Osteocyte (in vitro differentiated cells): ENCODE data around the gene NUFIP1. TPM values are rescaled to one million over a fixed set of nuclear protein-coding genes. Genes with fewer than 3 reads are reported as not detected.

Experiments
- DNase-seq: peaks from one replicate; pipeline ENCODE4 v3.0.0; 2021; ENCODE audit warnings: mixed read lengths; ENCODE audit not compliant: unreplicated experiment; ENCODE audit errors: extremely low spot score
- H3K27ac Mint-ChIP-seq: one replicate; pipeline ENCODE4 v1.8.0; 2021; ENCODE audit warnings: mild to moderate bottlenecking, mixed read lengths; ENCODE audit not compliant: unreplicated experiment
- H3K27me3 Mint-ChIP-seq: one replicate; pipeline ENCODE4 v1.8.0; 2021; ENCODE audit warnings: mixed read lengths; ENCODE audit not compliant: unreplicated experiment
- H3K36me3 Mint-ChIP-seq: one replicate; pipeline ENCODE4 v1.8.0; 2021; ENCODE audit warnings: mixed read lengths; ENCODE audit not compliant: unreplicated experiment
- H3K4me1 Mint-ChIP-seq: one replicate; pipeline ENCODE4 v1.8.0; 2021; ENCODE audit warnings: mixed read lengths; ENCODE audit not compliant: unreplicated experiment
- H3K4me3 Mint-ChIP-seq: one replicate; pipeline ENCODE4 v1.8.0; 2021; ENCODE audit warnings: mild to moderate bottlenecking, moderate library complexity, mixed read lengths; ENCODE audit not compliant: unreplicated experiment
- H3K9me3 Mint-ChIP-seq: one replicate; pipeline ENCODE4 v1.8.0; 2021; ENCODE audit warnings: mixed read lengths; ENCODE audit not compliant: unreplicated experiment
- CTCF ChIP-seq: fragments of 200-600 bp; sonication (generic); IDR thresholded peaks from 2 replicates; pipeline ENCODE4 v1.5.0; 2021; ENCODE audit warnings: antibody characterized with exemption, mild to moderate bottlenecking, moderate library complexity
- total RNA-seq: library from RNA; stranded (reverse); gene quantifications from 2 replicates; pipeline ENCODE4 v1.2.1, GENCODE V29; 2021

Gene NUFIP1
- total RNA-seq, 1 donor from 2014 or later, result 6.9 TPM

GRCh38 chr13:44895264-44895952 lies 93.9 kb downstream of the NUFIP1 start:
- no peaks in the 10 kb centered on the region for H3K9me3 Mint-ChIP-seq
- no peaks in the 10 kb centered on the region for H3K36me3 Mint-ChIP-seq
- peaks cover 17% of the 10 kb centered on the region for H3K4me1 Mint-ChIP-seq
- DNase-seq, result no peak
- no peak for TF ChIP-seq CTCF
- no peak overlapping the region for H3K4me3 Mint-ChIP-seq
- no peak overlapping the region for H3K27ac Mint-ChIP-seq
- H3K27me3 Mint-ChIP-seq, result no peaks in the 10 kb centered on the region

- no peak overlapping the region for H3K4me3 Mint-ChIP-seq
- no peak for TF ChIP-seq CTCF
- DNase-seq, result no peak
- no peaks in the 10 kb centered on the region for H3K36me3 Mint-ChIP-seq
- H3K27me3 Mint-ChIP-seq, result no peaks in the 10 kb centered on the region
- H3K4me1 Mint-ChIP-seq, result peaks cover 7% of the 10 kb centered on the region
- H3K9me3 Mint-ChIP-seq, result no peaks in the 10 kb centered on the region
- H3K27ac Mint-ChIP-seq, result no peak overlapping the region
Observed at GRCh38 chr13:44894001-44894770, 95.1 kb downstream of the NUFIP1 start.

Other genes starting within 250 kb of the NUFIP1 start
- 31.2 TPM in 2 replicates for gene GPALPP1, start 67 bp upstream of the NUFIP1 start, total RNA-seq
- gene GTF2F2, start 131.0 kb upstream of the NUFIP1 start, total RNA-seq, result 14.1 and 15.6 TPM in 2 replicates
- not detected in 2 replicates for gene KCTD4, start 211.6 kb upstream of the NUFIP1 start, total RNA-seq